HEK293T (cell line): ENCODE results near the gene POFUT2.

ENCODE experiments used
- CTCF ChIA-PET: fragments of 350-600 bp; formaldehyde crosslinking; extraction: SDS; loops from one replicate; lab custom pipeline; 2021; ENCODE audit warnings: antibody characterized with exemption, inconsistent platforms; lab: Yijun Ruan, JAX
- POLR2A ChIA-PET: fragments of 350-600 bp; formaldehyde crosslinking; extraction: SDS; loops from one replicate; lab custom pipeline; 2020; ENCODE audit warnings: antibody characterized with exemption, inconsistent platforms; lab: Yijun Ruan, JAX
- DNase-seq: peaks from one replicate; pipeline ENCODE4 v3.0.0; 2012; ENCODE audit warnings: mixed read lengths; ENCODE audit errors: extremely low spot score
- ARNT ChIP-seq: fragments of 450-650 bp; IDR thresholded peaks from 2 replicates; pipeline ENCODE4 v1.6.1; 2017; ENCODE audit warnings: mild to moderate bottlenecking
- BHLHE40 ChIP-seq: fragments of 450-650 bp; IDR thresholded peaks from 2 replicates; pipeline ENCODE4 v1.6.1; 2016; ENCODE audit warnings: mild to moderate bottlenecking, moderate library complexity, borderline replicate concordance
- CTBP1 ChIP-seq: fragments of 450-650 bp; IDR thresholded peaks from 2 replicates; pipeline ENCODE4 v1.6.1; 2016; ENCODE audit warnings: borderline replicate concordance
- ELF4 ChIP-seq: fragments of 450-650 bp; IDR thresholded peaks from 2 replicates; pipeline ENCODE4 v1.6.1; 2017; ENCODE audit warnings: antibody characterized with exemption
- FOXA1 ChIP-seq: fragments of 450-650 bp; IDR thresholded peaks from 2 replicates; pipeline ENCODE4 v1.6.1; 2016; ENCODE audit warnings: mild to moderate bottlenecking
- FOXK2 ChIP-seq: fragments of 450-650 bp; IDR thresholded peaks from 2 replicates; pipeline ENCODE4 v1.6.1; 2016; ENCODE audit warnings: mild to moderate bottlenecking
- FOXM1 ChIP-seq: fragments of 450-650 bp; IDR thresholded peaks from 2 replicates; pipeline ENCODE4 v1.6.1; 2017; ENCODE audit warnings: mild to moderate bottlenecking, borderline replicate concordance
- HDGF ChIP-seq: fragments of 450-650 bp; IDR thresholded peaks from 2 replicates; pipeline ENCODE4 v1.6.1; 2017; ENCODE audit warnings: antibody characterized with exemption, borderline replicate concordance
- L3MBTL2 ChIP-seq: fragments of 450-650 bp; conservative IDR thresholded peaks from 2 replicates; pipeline ENCODE4 v1.6.1; 2016; ENCODE audit warnings: mild to moderate bottlenecking
- LEF1 ChIP-seq: fragments of 450-650 bp; IDR thresholded peaks from 2 replicates; pipeline ENCODE4 v1.6.1; 2017; ENCODE audit warnings: mild to moderate bottlenecking, borderline replicate concordance
- NFRKB ChIP-seq: fragments of 450-650 bp; IDR thresholded peaks from 2 replicates; pipeline ENCODE4 v1.6.1; 2016; ENCODE audit warnings: mild to moderate bottlenecking, moderate library complexity
- SP1 ChIP-seq: fragments of 450-650 bp; IDR thresholded peaks from 2 replicates; pipeline ENCODE4 v1.6.1; 2017
- SUZ12 ChIP-seq: fragments of 450-650 bp; IDR thresholded peaks from 2 replicates; pipeline ENCODE4 v1.6.1; 2016; ENCODE audit warnings: mild to moderate bottlenecking
- TARDBP ChIP-seq: fragments of 450-650 bp; IDR thresholded peaks from 2 replicates; pipeline ENCODE4 v1.6.1; 2016
- ZNF384 ChIP-seq: fragments of 450-650 bp; IDR thresholded peaks from 2 replicates; pipeline ENCODE4 v1.6.1; 2016
- TF ChIP-seq, protein P1 (sequence below): fragments of 450-650 bp; IDR thresholded peaks from 2 replicates; pipeline ENCODE4 v1.6.1; 2016

Gene POFUT2

DNA sequence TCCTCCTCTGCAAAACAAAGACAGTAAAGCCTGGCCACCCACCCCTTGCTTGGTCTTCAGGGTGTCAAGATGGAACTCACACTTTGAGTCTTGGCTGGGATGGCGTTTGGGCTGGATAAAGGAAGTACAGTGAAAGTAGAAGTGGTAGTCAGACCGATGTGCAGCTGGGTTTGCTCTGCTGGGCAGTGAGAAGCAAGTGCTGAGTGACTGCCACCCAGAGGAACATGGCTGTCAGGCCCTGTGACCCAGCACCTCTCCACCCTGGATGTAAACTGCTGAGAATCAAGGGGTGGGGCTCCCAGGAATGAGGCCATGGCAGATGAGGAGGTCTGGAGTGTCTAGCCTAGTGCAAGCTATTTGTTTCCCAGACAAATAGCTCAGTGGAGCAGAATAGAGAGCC is 51.2 kb downstream of the POFUT2 start:
- TF ChIP-seq, protein P1, sequence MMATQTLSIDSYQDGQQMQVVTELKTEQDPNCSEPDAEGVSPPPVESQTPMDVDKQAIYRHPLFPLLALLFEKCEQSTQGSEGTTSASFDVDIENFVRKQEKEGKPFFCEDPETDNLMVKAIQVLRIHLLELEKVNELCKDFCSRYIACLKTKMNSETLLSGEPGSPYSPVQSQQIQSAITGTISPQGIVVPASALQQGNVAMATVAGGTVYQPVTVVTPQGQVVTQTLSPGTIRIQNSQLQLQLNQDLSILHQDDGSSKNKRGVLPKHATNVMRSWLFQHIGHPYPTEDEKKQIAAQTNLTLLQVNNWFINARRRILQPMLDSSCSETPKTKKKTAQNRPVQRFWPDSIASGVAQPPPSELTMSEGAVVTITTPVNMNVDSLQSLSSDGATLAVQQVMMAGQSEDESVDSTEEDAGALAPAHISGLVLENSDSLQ, result no peak
- TF ChIP-seq ARNT (no peak), FOXK2 (no peak), CTBP1 (no peak), L3MBTL2 (no peak)
- no peak for DNase-seq
- POLR2A ChIA-PET, result no interaction called here
- CTCF ChIA-PET, result no interaction called here

DNA sequence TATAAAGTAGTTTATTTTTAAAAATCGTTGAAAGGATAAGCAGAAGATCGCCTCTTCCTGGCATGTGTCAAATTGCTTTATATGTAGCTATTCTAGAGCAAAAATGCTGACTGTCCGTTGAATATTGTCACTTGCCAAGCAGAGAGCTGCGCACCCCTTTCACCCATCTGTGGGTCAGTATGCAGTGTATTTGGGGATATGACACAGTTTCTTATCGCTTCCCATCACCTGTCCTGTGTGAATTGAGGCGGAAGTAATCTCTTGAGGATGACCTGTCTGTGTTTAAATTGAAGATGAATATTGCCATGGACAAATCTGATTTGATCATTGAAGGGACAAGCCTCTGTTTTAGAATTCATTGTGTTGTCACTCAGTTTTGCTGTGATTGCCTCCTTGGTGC is 52.2 kb downstream of the POFUT2 start:
- TF ChIP-seq, protein P1, result no peak
- no peak for TF ChIP-seq HDGF
- TF ChIP-seq ARNT, result no peak
- no peak for TF ChIP-seq ELF4
- no peak for TF ChIP-seq NFRKB
- TF ChIP-seq FOXA1, result no peak
- no peak for TF ChIP-seq SP1
- TF ChIP-seq LEF1, result no peak
- CTCF ChIA-PET, result no interaction called here
- no peak for DNase-seq
- POLR2A ChIA-PET, result no interaction called here

DNA sequence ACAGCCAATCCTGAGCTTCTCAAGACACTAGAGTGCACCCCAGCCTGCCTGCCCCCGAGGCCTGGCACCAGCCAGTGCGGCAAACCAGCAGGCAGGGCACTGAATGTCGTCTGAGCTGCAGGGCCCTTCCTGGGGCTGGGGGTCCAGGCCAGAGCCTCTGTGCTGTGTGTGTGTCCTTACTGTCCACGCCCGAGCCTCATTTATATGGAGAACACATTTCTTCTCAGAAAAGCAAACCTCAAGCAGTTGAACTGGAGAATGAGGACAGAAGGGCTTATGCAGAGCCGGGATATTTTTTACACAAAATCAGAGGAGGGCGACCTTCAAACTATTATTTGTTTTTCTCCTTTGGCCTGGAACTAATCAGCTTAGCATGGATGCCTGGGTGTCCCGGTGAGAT is 52.7 kb downstream of the POFUT2 start:
- TF ChIP-seq, protein P1, result no peak
- TF ChIP-seq L3MBTL2, result no peak
- no peak for TF ChIP-seq TARDBP
- TF ChIP-seq FOXK2, result no peak
- no peak for TF ChIP-seq FOXA1
- no peak for TF ChIP-seq FOXM1
- no peak for TF ChIP-seq CTBP1
- TF ChIP-seq ARNT, result no peak
- no peak for TF ChIP-seq SUZ12
- no peak for TF ChIP-seq NFRKB
- no peak for TF ChIP-seq SP1
- TF ChIP-seq ELF4, result no peak
- TF ChIP-seq BHLHE40, result no peak
- TF ChIP-seq ZNF384, result no peak
- no peak for TF ChIP-seq LEF1
- POLR2A ChIA-PET, result no interaction called here
- CTCF ChIA-PET, result no interaction called here
- no peak for DNase-seq

DNA sequence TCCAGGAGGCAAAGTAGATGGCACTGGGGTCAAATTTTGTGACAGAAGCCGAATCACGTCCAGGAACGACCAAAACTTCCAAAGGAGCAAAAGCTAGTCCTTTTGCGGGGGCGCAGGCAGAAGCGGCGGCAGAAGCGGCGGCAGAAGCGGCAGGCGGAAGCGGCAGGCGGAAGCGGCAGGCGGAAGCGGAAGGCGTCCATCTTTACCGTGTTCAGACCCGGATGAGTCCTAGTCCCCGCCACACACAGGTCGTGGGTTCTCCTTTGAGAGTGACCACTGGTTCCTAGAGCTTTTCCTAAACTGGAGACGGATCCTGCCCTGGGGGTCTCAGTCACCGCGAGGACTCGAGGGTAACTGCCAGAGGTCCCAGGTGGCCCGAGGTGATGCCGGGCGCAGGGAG is 53.6 kb downstream of the POFUT2 start:
- TF ChIP-seq ZNF384 (no peak), FOXM1 (no peak), BHLHE40 (no peak), ELF4 (no peak), ARNT (no peak), NFRKB (no peak)
- TF ChIP-seq, protein P1, result no peak
- DNase-seq, result no peak
- ChIA-PET CTCF (no interaction called here), POLR2A (no interaction called here)

DNA sequence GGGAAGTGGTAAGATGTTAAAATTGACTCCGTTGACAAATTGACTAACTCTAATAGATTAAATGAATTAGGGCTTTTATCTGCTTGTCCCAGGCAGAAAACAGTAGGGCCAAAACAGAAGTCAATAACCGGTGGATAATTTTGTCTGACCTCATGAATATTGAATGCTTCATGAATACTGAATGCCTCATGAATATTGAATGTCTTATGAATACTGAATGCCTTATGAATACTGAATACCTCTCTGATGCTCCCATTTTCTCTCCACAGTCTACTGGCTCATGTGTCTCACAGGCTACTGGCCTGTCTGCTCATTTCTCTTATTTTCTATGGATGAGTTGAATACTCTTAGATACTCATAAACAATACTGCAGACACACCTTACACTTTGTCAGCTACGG is 56.0 kb downstream of the POFUT2 start:
- POLR2A ChIA-PET, result no interaction called here
- TF ChIP-seq NFRKB (no peak), BHLHE40 (no peak), ELF4 (no peak), ZNF384 (no peak), ARNT (no peak), L3MBTL2 (no peak), FOXK2 (no peak), FOXA1 (no peak), LEF1 (no peak), FOXM1 (no peak), CTBP1 (no peak), SUZ12 (no peak), HDGF (no peak), SP1 (no peak), TARDBP (no peak)
- TF ChIP-seq, protein P1, result no peak
- CTCF ChIA-PET, result no interaction called here
- DNase-seq, result no peak

DNA sequence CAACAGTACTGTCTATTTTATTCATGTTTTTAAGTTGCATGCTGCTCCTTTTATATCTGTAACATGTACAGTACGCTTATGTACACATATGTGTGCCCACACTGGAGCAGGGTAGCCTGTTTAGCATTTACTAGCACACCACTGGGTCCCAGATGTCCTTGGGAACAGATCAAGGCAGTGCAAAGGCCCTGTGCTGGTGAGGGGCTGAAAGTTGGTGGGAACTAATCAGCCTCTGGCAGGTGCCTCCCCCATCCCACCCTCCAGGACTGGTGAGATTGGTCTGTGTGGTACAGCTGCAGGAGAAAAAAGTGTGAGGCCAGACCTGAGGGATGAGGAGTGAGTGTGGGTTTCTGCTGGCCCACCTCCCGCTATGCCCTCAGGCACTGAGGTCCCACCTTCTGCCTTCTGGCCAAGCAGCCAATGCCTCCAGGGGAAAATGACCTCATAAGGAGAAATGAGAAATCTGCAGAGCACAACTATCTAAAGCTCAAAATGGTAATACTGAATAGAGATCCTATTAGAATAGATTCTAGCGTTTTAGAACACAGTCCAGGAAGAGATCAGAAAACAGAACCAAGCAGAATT is 58.9 kb downstream of the POFUT2 start:
- POLR2A ChIA-PET, result no interaction called here
- TF ChIP-seq NFRKB, result no peak
- TF ChIP-seq TARDBP, result no peak
- no peak for TF ChIP-seq ELF4
- no peak for TF ChIP-seq ZNF384
- DNase-seq, result no peak
- CTCF ChIA-PET, result no interaction called here
